ENCODE measurements around the gene THBS3. TPM values are rescaled to one million over a fixed set of nuclear protein-coding genes. Genes with fewer than 3 reads are reported as not detected.
A peak's percentile ranks its signal among the peaks of the same experiment; 100 is the strongest.
"Not testable (repeated sequence)": the region's sequence is repeated elsewhere in the genome, so short reads cannot be mapped to it uniquely, and the experiment has no call there.

The THBS3 gene
- polyA plus RNA-seq, 12 donors: 44.8 to 81.2 (median 63.4) TPM; not detected in 1

DNA sequence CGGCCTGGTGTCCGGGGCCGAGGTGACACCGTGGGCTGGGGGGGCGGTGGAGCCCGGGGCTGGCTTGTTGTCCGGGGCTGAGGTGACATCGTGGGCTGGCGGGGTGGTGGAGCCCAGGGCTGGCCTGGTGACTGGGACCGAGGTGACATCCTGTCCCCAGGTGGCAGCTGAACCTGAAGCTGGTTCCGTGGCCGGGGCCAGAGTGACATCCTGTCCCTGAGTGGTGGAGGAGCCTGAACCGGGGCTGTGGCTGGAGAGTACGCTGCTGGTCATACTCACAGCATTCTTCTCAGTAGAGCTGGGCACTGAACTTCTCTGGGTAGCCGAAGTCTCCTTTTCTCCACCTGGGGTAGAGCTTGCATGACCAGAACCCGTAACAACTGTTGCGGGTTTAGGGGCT is 15.8 kb downstream of the THBS3 start:
- no peak for DNase-seq

DNA sequence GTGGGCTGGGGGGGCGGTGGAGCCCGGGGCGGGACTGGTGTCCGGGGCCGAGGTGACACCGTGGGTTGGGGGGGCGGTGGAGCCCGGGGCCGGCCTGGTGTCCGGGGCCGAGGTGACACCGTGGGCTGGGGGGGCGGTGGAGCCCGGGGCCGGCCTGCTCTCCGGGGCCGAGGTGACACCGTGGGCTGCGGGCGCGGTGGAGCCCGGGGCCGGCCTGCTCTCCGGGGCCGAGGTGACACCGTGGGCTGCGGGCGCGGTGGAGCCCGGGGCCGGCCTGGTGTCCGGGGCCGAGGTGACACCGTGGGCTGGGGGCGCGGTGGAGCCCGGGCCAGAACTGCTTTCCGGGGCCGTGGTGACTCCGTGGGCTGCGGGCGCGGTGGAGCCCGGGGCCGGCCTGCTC is 17.8 kb downstream of the THBS3 start:
- DNase-seq: not testable (repeated sequence)

DNA sequence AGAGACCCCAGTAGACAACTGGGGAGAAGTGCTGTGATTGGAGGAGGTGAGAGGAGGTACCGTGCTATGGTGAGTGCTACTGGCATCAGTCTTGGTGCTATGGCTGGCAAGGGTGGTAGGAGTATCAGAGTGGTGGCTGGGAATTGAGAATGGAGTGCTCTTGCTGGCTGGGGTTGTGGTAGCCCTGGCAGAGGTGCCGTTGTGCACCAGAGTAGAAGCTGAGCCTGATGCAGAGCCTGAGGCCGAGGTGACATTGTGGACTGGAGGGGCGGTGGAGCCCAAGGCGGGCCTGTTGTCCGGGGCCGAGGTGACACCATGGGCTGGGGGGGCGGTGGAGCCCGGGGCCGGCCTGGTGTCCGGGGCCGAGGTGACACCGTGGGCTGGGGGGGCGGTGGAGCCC is 19.4 kb downstream of the THBS3 start:
- DNase-seq: no peak

DNA sequence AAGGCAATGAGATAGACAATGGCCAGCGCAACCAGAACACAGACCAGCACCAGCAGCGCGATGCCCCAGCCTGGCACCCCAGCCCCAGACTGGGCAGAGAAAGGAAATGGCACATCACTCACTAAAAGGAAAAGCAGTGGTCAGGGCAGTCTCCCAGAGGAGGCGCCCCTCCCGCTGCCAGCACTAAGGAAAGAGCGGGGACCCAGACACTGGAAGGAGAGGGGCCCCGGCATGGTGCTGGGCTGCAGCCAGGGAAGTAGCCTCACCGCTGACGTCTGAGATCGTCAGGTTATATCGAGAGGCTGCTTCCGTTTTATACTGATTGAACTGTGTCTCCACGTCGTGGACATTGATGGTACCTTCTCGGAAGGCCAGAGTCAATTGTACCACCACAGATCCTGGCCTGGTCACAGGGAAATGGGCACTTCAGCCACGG is 20.2 kb downstream of the THBS3 start:
- no peak for DNase-seq

DNA sequence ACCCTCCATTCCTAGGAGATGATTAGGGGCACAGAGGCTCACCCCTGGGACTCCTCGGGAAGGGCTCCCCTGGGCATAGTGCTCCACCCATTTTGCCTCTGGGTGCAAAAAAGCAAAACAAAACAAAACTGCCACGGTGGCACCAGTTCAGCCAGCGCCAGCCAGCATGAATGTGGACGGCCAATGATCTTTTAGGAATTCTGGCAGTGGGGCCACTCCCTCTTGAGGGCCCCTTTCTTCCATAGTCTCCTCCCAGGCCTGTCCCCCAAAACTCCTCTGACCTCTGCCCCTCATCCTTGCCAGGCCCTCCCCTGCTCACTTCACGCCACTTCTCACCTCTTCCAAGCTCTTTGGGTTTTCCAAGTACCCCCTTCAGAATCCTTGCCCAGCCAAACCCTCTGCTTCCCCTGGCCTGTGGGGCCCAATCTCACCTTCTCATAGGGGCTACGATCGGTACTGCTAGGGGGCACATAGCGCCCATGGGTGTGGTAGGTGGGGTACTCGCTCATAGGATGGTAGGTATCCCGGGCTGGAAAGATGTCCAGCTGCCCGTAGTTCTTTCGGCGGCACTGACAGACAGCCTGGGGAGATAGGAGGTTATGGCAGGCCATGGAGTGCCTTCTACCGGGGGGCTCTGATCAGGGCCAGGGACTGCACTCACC is 20.8 kb downstream of the THBS3 start:
- no peak for DNase-seq

DNA sequence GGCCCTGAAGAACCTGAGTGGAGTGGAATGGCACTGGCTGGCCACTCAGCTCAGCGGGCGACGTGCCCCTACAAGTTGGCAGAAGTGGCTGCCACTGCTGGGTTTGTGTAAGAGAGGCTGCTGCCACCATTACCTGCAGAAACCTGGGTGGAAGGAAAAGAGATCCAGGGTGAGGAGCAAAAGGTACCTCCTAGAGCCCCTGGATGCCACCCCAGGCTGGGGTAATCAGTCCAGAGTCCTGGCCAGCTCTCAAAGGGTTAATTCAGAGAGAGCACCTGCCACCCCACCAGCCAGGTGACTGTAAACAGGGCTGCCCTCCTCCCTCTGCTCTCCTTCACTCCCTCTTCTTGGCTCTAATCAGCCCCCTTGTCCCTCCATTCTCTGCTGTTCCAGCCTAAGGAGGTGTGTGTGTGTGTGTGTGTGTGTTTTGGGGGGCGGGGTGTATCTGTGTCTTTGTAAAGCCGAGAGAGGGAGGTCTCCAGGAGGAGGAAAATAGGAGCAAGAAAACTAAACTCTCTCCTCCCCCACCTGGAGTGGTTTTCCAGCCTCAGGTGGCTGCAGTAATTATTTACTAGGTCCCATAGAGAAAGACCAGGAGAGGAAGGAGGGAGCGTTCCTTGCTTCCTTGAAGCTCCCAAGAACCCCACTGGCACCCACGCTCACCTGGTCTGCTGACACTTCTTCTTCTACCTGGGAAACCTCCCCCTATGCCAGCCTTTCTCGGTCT is 21.5 kb downstream of the THBS3 start:
- DNase-seq: no peak

DNA sequence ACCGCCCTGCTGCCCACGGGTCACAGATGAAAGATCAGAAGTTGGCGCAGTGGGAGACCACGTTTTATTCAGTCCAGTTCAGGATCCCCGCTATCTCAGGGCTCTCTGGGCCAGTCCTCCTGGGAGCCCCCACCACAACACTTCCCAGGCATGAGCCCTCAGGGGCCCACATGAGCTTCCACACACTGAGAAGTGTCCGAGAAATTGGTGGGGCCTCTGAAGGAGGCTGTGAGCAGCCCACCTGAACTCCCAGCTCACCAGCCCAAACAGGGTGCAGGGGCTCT is 22.0 kb downstream of the THBS3 start:
- DNase-seq: no peak

DNA sequence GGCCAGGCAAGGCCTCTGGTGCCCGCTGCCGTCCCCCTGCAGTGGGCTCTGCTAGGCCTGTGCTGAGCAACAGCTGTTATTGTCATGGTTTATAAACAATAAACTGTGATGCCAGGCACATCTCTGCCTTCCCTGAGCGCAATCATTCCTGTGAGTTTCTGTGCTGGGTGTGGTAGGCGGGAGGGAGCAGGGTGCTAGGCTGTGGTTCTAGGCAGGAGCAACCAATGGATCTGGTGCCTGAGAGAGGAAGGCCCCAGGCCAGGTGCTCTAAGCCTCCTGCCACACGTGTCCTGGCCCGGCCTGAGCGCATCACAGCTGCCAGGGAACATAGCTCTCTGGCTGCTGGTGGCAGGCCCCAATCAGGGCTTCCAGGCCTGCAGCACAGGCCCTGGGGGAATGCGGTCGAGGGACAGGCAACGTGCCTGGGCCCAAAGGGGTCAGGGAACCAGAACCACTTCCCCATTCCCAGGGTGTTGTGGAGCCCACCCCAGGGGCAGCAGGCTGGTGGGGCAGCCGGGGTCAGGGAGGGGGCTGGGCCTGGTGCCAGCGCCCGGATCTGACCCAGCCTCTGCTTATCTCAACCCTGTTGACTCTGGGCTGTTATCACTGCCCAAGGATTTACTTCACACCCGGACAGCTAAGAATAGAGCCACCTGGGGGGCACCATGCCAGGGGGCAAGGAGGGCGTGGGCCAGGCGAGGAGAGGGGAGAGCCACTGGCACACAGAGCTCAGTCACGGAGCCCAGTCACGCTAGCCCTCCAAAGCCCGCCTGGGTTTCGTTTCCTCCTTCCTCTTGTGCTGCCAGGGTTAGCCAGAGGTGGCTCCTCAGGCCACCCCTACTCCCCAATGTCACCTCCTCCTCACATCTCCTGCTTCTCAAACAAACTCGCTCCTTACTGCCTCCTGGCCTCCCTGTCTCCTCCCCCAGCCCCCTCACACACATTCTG is 22.6 kb downstream of the THBS3 start:
- no peak for DNase-seq

DNA sequence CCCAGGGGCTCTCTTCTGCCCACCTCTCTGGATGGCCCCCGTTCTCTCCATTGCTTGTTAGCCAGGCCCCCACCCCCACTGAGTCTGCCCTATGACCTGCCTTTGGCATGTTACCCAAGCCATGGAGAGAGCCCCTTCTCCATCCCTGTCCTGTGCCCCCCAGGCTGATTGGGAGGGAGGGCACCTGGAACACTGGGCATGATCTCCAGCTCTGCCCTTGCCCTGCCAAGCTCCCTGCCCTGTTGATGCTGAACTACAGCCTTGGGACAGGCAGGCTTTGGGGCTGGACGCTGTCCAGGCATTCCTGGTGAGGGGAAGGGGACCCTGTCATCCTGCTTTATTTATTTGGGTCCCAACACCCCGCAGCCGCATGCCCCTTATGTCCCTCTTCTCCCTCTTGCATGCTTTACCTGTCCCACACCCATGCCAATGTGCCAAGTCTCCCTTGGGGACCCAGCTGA is 23.3 kb downstream of the THBS3 start:
- DNase-seq: no peak

DNA sequence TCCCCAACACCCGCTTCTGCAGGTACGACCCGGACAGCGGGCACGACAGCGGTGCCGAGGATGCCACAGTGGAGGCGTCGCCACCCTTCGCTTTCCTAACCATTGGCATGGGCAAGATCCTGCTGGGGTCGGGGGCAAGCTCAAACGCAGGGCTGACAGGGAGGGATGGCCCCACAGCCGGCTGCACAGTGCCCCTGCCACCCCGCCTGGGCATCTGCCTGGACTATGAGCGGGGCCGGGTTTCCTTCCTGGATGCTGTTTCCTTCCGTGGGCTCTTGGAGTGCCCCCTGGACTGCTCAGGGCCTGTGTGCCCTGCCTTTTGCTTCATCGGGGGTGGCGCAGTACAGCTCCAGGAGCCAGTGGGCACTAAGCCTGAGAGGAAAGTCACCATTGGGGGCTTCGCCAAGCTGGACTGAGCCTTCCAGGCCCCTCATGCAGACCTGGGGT is 23.9 kb downstream of the THBS3 start:
- DNase-seq: no peak

DNA sequence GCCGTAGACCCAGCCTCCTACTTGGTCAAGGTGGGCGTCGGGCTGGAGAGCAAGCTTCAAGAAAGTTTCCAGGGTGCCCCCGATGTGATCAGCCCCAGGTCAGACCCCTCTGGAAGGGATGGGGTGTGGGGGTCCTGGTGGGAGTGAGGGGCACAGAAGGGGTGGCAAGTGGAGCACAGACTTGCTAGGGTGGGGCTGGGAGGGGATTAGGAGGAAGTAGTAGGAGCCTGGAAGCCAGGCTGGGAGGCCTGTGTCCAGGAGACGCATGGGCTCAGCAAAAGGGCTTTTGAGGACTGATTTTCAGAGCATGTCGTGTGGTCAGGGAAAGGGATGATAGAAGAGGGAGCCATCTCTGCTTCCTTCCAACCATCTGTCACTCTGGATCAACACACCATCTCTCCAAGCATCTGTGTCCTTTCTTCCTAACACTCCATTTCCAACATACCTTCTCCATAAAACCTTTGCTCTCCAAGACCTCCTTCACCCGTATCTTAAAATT is 25.6 kb downstream of the THBS3 start:
- no peak for DNase-seq

DNA sequence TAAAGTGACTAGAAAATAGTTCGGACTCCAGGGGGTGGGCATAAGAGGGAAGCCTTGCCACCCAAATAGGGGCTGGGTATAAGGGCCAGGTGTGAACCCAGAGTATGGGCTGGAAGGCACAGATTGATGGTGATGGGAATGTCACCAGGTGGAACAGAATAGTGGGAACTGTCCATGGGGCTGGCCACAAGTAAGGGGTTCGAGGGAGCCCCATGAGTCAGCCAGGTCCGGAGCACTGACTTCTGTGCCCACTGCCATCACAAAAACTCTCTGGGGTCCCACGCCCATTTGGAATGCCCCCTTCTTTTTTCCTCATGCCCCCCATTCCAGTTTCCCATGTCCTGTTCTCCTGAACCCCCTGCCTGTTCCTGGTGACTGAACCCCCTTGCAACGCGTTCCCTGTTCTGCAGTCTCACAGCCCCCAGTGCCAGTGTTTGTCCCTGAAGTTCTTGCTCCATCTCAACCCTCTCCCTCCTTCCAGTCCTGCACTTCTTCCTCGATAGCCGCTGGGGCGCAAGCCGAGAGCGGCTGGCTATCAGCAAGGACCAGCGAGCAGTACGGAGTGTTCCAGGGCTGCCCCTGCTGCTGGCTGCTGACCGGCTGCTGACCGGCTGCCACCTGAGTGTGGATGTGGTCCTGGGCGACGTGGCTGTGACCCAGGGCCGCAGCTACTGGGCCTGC is 26.2 kb downstream of the THBS3 start:
- DNase-seq: no peak

DNA sequence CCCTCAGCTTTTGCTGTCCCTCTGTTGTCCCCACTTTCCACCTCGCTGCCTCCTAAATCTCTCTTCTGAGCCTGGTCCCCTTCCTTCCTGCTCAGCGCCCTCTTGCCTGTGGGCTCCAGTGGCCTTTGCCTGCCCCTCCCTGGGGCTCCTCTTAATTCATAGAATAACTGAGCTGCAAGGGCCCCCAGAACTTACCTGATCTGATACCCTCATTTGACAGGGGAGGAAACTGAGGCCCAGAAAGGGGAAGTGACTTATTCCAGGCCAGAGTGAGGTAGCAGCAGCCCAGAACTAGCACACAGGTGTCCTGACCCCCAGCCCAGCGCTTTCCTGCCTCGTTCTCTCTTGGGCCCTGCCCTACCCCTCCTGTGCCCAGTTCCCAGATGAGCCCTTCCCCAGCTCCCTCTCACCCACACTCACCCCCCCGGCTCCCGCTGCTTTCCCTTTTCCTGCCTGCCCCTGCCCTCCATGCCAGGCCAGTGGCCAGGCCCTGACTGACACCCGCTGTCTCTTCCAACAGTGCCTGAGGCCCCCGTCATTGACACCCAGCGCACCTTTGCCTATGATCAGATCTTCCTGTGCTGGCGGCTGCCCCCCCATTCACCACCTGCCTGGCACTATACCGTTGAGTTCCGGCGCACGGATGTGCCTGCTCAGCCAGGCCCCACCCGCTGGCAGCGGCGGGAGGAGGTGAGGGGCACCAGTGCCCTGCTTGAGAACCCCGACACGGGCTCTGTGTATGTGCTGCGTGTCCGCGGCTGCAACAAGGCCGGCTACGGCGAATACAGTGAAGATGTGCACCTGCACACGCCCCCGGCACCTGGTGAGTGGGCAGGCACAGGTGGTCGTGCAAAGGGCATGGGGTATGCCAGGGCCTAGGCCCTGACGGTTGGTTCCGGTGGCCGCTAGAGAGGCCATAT is 28.3 kb downstream of the THBS3 start:
- DNase-seq: no peak

DNA sequence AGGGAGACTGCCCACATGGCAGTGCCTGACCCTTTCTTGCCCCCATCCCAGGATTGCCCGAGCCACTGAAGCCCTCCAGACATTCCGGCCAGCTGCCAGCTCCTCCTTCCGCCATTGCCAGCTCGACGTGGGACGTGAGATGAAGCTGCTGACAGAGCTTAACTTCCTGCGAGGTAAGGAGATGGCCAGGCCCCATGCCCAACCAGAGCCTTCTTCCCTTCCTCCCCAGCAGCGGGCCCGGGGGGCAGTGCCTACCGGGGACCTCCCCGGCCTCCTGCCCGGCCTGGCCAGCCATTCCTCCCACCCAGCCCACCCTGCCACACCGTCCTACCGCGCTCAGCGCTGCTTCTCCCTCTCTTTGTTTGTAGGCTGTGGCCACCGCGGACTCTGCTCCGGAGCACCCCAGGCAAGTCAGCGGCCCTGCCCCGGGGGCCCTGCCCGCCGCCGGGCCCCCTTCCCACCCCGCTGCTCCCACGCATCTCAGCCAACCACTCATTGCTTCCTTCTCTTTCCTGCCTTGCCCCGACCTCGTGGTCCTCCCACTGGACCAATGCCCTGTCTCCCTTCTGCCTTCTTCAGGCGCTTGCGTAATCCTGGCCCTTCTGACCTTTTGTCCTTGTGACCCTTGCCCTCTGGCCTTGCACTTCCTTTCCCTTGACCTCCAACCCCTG is 29.1 kb downstream of the THBS3 start:
- no peak for DNase-seq

DNA sequence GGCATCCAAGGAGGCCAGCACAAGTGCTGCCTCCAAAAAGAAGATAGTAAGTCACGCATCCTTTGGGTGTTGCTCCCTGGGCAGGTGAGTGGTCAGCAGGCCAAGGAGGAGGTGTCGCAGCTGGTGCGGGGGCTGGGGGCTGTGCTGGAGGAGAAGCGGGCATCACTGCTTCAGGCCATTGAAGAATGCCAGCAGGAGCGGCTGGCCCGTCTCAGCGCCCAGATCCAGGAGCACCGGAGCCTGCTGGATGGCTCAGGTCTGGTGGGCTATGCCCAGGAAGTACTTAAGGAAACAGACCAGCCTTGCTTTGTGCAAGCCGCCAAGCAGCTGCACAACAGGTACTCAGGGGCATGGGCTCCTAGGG is 29.8 kb downstream of the THBS3 start:
- DNase-seq: no peak

DNA sequence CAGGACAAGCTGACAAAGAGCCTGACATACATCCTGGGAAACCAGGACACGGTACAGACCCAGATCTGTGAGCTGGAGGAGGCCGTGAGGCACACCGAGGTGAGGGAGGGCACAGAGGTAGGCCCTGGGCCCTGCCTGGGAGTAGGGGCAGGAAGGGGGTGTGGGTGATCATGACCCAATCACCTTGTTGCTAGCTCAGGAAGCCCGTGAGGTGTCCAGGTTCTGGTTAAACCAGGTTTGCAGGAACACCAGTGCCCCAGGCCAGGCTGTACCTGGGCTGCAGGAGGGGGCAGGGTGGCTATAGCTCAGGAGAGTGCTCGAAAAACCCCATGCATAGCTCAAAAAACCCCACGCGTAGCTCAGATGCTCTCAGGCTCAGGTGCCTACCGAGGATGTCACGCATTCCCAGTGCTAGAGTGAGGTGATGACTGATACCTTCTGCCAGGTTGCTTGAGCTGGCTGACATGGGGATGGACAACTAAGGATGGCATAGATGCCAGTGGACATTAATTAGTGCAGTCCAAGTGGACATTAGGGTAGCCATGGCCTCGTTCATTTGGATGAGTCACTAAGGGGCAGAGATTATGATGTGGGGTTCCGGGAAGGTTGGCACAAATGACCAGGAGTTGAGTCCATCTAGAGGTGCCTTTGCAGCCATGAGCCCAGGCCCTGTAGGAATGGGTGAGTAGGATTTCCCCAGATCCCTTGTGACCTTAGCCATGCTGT is 30.3 kb downstream of the THBS3 start:
- DNase-seq: no peak

DNA sequence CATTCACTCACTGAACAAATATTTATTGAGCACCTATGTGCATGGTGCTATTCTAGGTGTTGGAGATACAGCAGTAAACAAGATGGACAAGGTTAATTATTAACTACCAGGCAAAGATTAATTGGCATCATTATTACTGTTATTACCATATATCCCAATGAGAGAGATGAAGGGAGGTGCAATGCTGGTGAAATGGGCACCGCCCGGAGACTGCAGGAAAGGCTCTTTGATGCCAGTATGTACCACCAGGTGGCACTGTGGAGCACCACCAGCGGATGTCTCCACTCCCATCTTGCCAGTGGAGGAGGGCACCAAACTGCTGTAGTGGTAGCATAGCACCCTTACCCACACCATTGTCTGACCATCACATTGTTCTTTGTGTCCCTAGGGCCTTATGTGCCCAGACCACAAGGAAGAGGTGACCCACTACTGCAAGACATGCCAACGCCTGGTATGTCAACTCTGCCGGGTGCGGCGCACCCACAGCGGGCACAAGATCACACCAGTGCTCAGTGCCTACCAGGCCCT is 31.1 kb downstream of the THBS3 start:
- DNase-seq: peak; percentile 73

DNA sequence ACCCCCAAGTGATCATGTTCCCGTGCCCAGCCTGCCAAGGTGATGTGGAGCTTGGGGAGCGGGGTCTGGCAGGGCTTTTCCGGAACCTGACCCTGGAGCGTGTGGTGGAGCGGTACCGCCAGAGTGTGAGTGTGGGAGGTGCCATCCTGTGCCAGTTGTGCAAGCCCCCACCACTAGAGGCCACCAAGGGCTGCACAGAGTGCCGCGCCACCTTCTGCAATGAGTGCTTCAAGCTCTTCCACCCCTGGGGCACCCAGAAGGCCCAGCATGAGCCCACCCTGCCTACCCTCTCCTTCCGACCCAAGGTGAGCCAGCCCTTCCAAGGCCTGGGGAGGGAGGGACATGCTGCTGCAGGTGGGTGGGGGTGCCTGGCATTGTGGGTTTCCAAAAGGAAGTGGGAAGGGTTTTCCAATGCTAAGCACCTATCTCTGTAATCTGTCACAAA is 31.7 kb downstream of the THBS3 start:
- no peak for DNase-seq

Data from muscle of arm (tissue), 12 donors.